ENCODE results near the gene CHCHD3. TPM values are rescaled to one million over a fixed set of nuclear protein-coding genes. Genes with fewer than 3 reads are reported as not detected.

The CHCHD3 gene
- total RNA-seq, 6 experiments from 2014 or later: 16.5 to 42.6 (median 21.6) TPM

- Histone ChIP-seq H3K27ac (no peak overlapping the region), H3K4me1 (no peaks in the 10 kb centered on the region), H3K36me3 (peaks cover 0 to 2% (median 0%) of the 10 kb centered on the region in 4 donors), H3K9me3 (no peaks in the 10 kb centered on the region), H3K4me3 (no peak overlapping the region), H3K27me3 (no peaks in the 10 kb centered on the region)
- intact Hi-C loops (cut with DNase I): no loop called here
- TF ChIP-seq, protein P1, sequence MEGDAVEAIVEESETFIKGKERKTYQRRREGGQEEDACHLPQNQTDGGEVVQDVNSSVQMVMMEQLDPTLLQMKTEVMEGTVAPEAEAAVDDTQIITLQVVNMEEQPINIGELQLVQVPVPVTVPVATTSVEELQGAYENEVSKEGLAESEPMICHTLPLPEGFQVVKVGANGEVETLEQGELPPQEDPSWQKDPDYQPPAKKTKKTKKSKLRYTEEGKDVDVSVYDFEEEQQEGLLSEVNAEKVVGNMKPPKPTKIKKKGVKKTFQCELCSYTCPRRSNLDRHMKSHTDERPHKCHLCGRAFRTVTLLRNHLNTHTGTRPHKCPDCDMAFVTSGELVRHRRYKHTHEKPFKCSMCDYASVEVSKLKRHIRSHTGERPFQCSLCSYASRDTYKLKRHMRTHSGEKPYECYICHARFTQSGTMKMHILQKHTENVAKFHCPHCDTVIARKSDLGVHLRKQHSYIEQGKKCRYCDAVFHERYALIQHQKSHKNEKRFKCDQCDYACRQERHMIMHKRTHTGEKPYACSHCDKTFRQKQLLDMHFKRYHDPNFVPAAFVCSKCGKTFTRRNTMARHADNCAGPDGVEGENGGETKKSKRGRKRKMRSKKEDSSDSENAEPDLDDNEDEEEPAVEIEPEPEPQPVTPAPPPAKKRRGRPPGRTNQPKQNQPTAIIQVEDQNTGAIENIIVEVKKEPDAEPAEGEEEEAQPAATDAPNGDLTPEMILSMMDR (IDR thresholded peaks at IDR 0.05): no peak
- TF ChIP-seq POLR2A (IDR thresholded peaks at IDR 0.05): no peak
- DNase-seq: no peak
- ATAC-seq: no peak
- WGBS (ENCODE audit: insufficient coverage, low coverage, low lambda C conversion rate, missing lambda C conversion rate): 100% methylated on average over 3 of the region's 3 CpGs
These were observed 284.7 kb downstream of the CHCHD3 start for GRCh38 chr7:132797152-132797551.

DNA sequence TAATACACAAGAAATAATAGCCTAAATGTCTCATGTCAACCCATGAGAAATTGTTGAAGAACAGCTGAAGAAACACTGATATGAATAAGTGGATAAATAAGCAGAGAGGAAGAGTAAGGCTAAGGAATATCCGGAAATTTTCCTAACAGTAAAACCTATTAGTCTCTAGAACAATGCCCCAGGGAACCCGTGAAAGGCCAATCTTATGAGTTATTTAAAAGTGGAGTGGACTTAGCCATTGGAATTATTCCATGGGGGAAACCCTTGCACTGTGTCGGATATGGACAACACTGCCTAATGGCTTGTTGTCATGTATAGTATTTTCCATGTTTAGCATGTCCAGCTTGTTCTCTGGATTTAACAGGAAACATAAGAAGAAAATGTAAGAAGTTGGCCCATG lies 288.4 kb downstream of the CHCHD3 start:
- H3K4me3 ChIP-seq: no peak overlapping the region
- WGBS (ENCODE audit: insufficient coverage, low coverage, low lambda C conversion rate, missing lambda C conversion rate): 90% methylated on average over 3 of the region's 3 CpGs
- H3K27me3 ChIP-seq: no peaks in the 10 kb centered on the region
- H3K4me1 ChIP-seq: no peaks in the 10 kb centered on the region
- no peaks in the 10 kb centered on the region for H3K9me3 ChIP-seq
- intact Hi-C loops (cut with DNase I): no loop called here
- ATAC-seq (no peak), DNase-seq (no peak)
- H3K36me3 ChIP-seq: peaks cover 0 to 2% (median 0%) of the 10 kb centered on the region in 4 donors
- H3K27ac ChIP-seq: no peak overlapping the region
- TF ChIP-seq, protein P1 (IDR thresholded peaks at IDR 0.05): no peak
- no peak for TF ChIP-seq POLR2A (IDR thresholded peaks at IDR 0.05)

GRCh38 chr7:132791036-132791435 lies 290.9 kb downstream of the CHCHD3 start:
- ATAC-seq (no peak), DNase-seq (no peak)
- no peaks in the 10 kb centered on the region for H3K9me3 ChIP-seq
- no peaks in the 10 kb centered on the region for H3K27me3 ChIP-seq
- no peak overlapping the region for H3K4me3 ChIP-seq
- intact Hi-C loops (cut with DNase I): no loop called here
- H3K4me1 ChIP-seq: no peaks in the 10 kb centered on the region
- 100% methylated on average over 1 of the region's 1 CpG for WGBS (ENCODE audit: insufficient coverage, low coverage, low lambda C conversion rate, missing lambda C conversion rate)
- H3K27ac ChIP-seq: no peak overlapping the region
- peaks cover 0 to 2% (median 0%) of the 10 kb centered on the region in 4 donors for H3K36me3 ChIP-seq
- TF ChIP-seq, protein P1 (IDR thresholded peaks at IDR 0.05): no peak
- TF ChIP-seq POLR2A (IDR thresholded peaks at IDR 0.05): no peak

DNA sequence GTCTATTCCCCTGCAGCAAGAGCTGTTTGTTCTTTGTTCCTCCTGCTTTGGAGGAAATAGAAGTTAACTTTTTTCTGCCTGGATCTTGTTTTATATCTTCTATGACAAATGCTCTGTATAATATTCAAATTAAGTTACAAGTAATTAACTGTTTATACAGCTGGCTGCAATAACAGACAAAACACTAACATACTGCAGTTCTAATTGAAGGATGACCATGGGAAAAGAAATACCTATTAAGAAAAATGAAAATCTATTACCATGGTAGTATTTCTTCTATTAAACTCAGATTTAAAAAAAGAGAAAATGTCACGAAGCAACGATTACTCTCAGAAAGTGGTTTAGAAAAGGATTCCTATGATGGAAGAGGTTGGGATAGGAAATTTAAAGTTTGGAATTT lies 291.8 kb downstream of the CHCHD3 start:
- TF ChIP-seq, protein P1 (IDR thresholded peaks at IDR 0.05): no peak
- no peak for TF ChIP-seq POLR2A (IDR thresholded peaks at IDR 0.05)
- peaks cover 0 to 4% (median under 1%) of the 10 kb centered on the region in 4 donors for H3K36me3 ChIP-seq
- DNase-seq (no peak), ATAC-seq (no peak)
- no peaks in the 10 kb centered on the region for H3K27me3 ChIP-seq
- intact Hi-C loops (cut with DNase I): no loop called here
- 100% methylated on average over 2 of the region's 2 CpGs for WGBS (ENCODE audit: insufficient coverage, low coverage, low lambda C conversion rate, missing lambda C conversion rate)
- no peaks in the 10 kb centered on the region for H3K9me3 ChIP-seq
- H3K4me3 ChIP-seq: no peak overlapping the region
- H3K27ac ChIP-seq: no peak overlapping the region
- H3K4me1 ChIP-seq: no peaks in the 10 kb centered on the region

DNA sequence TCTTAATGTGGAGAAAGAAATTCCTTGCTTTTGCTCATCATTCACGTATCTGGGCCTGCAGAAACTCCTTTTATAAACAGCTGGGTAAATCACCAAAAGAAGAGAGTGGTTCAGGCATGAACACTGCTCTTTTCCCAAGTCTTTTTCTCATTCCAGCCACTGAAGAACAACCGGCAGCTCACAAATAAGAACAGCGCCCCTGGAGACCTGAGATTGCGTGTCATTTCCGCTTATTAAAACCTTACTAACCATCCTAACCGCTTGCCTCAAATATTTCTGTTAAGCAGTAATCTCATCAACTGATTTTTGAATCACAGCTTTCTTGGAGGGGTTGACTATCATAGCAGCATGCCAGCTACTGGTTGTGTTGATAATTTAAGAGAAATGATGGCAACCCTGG lies 292.6 kb downstream of the CHCHD3 start:
- DNase-seq (no peak), ATAC-seq (no peak)
- intact Hi-C loops (cut with DNase I): no loop called here
- H3K9me3 ChIP-seq: no peaks in the 10 kb centered on the region
- 95% methylated on average over 6 of the region's 6 CpGs for WGBS (ENCODE audit: insufficient coverage, low coverage, low lambda C conversion rate, missing lambda C conversion rate)
- no peaks in the 10 kb centered on the region for H3K27me3 ChIP-seq
- no peak overlapping the region for H3K4me3 ChIP-seq
- peaks cover 0 to 11% (median 0%) of the 10 kb centered on the region in 4 donors for H3K36me3 ChIP-seq
- TF ChIP-seq POLR2A (IDR thresholded peaks at IDR 0.05): no peak
- TF ChIP-seq, protein P1 (IDR thresholded peaks at IDR 0.05): no peak
- H3K27ac ChIP-seq: no peak overlapping the region
- no peaks in the 10 kb centered on the region for H3K4me1 ChIP-seq

Measured in right lobe of liver (tissue), 6 donors.